Cardiac muscle cell (in vitro differentiated cells and primary cell): ENCODE measurements around the gene ERC2. TPM values are rescaled to one million over a fixed set of nuclear protein-coding genes. Genes with fewer than 3 reads are reported as not detected.

ENCODE experiments used
- DNase-seq, 2 donors: peaks; one replicate each; pipeline versions ENCODE4 v3.0.0 to v3.0.0-alpha.2; 2010 to 2017; ENCODE audit warnings: low read depth in 1 of 2, low spot score in 1 of 2
- H3K27ac ChIP-seq: fragments of 200-600 bp; sonication (generic); 2 replicates; pipeline ENCODE4 v1.5.1; 2016
- H3K27me3 ChIP-seq: fragments of 200-600 bp; sonication (generic); 2 replicates; pipeline ENCODE4 v1.6.0; 2016; ENCODE audit warnings: control low read depth
- H3K36me3 ChIP-seq: fragments of 200-600 bp; sonication (generic); 2 replicates; pipeline ENCODE4 v1.5.1; 2016; ENCODE audit warnings: control low read depth
- H3K4me1 ChIP-seq: fragments of 200-600 bp; sonication (generic); 2 replicates; pipeline ENCODE4 v1.8.1; 2017; ENCODE audit warnings: low read depth, mild to moderate bottlenecking, mixed run types
- H3K4me3 ChIP-seq: fragments of 200-600 bp; sonication (generic); 2 replicates; pipeline ENCODE4 v1.5.1; 2016; ENCODE audit warnings: mild to moderate bottlenecking
- H3K9me3 ChIP-seq: fragments of 200-600 bp; sonication (generic); 2 replicates; pipeline ENCODE4 v1.5.1; 2017; ENCODE audit warnings: low read depth, mild to moderate bottlenecking, control low read depth
- CTCF ChIP-seq: IDR thresholded peaks from 2 replicates; pipeline ENCODE4 v1.5.1; 2012; ENCODE audit warnings: low read depth, mild to moderate bottlenecking, low read length
- polyA plus RNA-seq: library from polyadenylated mRNA; unstranded; fragments of >200 nt; fragmentation: Nextera tagmentation; extraction: Ambion mirVana; gene quantifications from 2 replicates; pipeline ENCODE4 v1.2.1, GENCODE V29; 2016
- total RNA-seq: library from RNA; depleted of rRNA; stranded (reverse); fragments of >200 nt; gene quantifications from 2 replicates; pipeline ENCODE4 v1.2.3, GENCODE V29; 2016

Gene ERC2
- total and polyA plus RNA-seq, 2 experiments from 2014 or later: 18.1 to 29.0 TPM

GRCh38 chr3:55558316-55558715 lies 910.0 kb downstream of the ERC2 start:
- Histone ChIP-seq H3K9me3 (no peaks in the 10 kb centered on the region), H3K4me3 (no peak overlapping the region), H3K36me3 (no peaks in the 10 kb centered on the region), H3K27ac (peak overlapping the region; percentile 71), H3K4me1 (peaks cover 28% of the 10 kb centered on the region), H3K27me3 (no peaks in the 10 kb centered on the region)
- no peak for TF ChIP-seq CTCF
- no peak for DNase-seq

- Histone ChIP-seq H3K4me3 (no peak overlapping the region), H3K36me3 (no peaks in the 10 kb centered on the region), H3K4me1 (peaks cover 28% of the 10 kb centered on the region), H3K27ac (peak overlapping the region; percentile 71), H3K27me3 (no peaks in the 10 kb centered on the region), H3K9me3 (no peaks in the 10 kb centered on the region)
- no peak for DNase-seq
- TF ChIP-seq CTCF: no peak
Observed at GRCh38 chr3:55557549-55557948, 910.7 kb downstream of the ERC2 start.

- Histone ChIP-seq H3K4me1 (peaks cover 34% of the 10 kb centered on the region), H3K27ac (peak overlapping the region; percentile 71), H3K9me3 (no peaks in the 10 kb centered on the region), H3K4me3 (no peak overlapping the region), H3K36me3 (no peaks in the 10 kb centered on the region), H3K27me3 (no peaks in the 10 kb centered on the region)
- DNase-seq: peak; percentile 15 to 24
- no peak for TF ChIP-seq CTCF
Observed at GRCh38 chr3:55556619-55557537, 911.4 kb downstream of the ERC2 start.

- DNase-seq: peak; percentile 13 to 25
- peak overlapping the region; percentile 71 for H3K27ac ChIP-seq
- H3K9me3 ChIP-seq: no peaks in the 10 kb centered on the region
- peaks cover 34% of the 10 kb centered on the region for H3K4me1 ChIP-seq
- no peak overlapping the region for H3K4me3 ChIP-seq
- H3K27me3 ChIP-seq: no peaks in the 10 kb centered on the region
- TF ChIP-seq CTCF: no peak
- H3K36me3 ChIP-seq: no peaks in the 10 kb centered on the region
Observed at GRCh38 chr3:55555873-55556618, 912.2 kb downstream of the ERC2 start.

- TF ChIP-seq CTCF: no peak
- H3K9me3 ChIP-seq: no peaks in the 10 kb centered on the region
- H3K4me3 ChIP-seq: no peak overlapping the region
- H3K27ac ChIP-seq: peak overlapping the region; percentile 62
- H3K4me1 ChIP-seq: peaks cover 34% of the 10 kb centered on the region
- H3K36me3 ChIP-seq: no peaks in the 10 kb centered on the region
- DNase-seq: peak in 1 of 2 donors; percentile 17
- H3K27me3 ChIP-seq: no peaks in the 10 kb centered on the region
Observed at GRCh38 chr3:55554634-55555425, 913.4 kb downstream of the ERC2 start.
